LNCAP (cell line): ENCODE data around the gene USP48.

Experiments used
- TF ChIP-seq, protein P1 (sequence below): fragments of 450-650 bp; IDR thresholded peaks from 2 replicates; pipeline ENCODE4 v1.5.1; 2017; ENCODE audit warnings: mild to moderate bottlenecking

USP48 gene

DNA sequence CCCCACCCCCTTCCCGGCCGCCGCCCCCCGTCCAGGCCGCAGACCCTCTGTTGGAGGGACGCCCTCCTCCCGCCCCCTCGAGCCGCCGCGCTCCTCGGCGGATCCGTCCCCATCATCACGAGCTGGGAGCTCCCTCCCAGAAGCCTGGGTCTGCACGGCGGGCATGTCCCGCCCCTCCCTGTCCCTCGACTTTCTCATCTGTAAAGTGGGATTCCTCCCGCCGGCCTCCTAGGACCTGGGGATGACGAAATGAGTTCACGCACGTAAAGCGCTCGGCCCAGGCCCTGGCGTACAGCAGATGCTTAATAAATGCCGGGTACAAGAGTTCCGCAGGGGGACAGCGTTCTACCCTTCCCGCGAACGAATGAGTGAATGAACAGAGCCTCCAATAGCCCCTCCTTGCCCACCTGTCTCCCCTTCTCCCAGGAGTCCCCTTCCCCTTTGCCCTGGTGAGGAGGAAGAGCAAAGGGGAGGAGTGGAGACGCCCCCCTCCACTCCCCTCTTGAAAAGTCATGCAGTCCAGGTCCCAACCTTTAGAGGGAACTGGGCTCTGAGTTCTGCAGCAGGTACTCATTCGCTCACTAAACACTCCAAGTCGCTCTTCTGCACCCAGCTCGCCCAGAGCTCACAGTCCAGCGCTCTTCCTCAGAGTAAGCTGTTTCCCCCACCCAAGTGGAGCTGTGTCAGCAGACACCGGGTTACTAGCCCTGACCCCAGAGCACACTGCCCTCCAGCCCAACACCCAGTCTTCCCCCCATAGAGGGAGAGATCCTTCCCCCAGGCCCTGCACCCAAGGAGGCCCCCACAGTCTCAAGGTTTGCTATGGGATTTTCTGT, 130.6 kb downstream of the USP48 start:
- TF ChIP-seq, protein P1, sequence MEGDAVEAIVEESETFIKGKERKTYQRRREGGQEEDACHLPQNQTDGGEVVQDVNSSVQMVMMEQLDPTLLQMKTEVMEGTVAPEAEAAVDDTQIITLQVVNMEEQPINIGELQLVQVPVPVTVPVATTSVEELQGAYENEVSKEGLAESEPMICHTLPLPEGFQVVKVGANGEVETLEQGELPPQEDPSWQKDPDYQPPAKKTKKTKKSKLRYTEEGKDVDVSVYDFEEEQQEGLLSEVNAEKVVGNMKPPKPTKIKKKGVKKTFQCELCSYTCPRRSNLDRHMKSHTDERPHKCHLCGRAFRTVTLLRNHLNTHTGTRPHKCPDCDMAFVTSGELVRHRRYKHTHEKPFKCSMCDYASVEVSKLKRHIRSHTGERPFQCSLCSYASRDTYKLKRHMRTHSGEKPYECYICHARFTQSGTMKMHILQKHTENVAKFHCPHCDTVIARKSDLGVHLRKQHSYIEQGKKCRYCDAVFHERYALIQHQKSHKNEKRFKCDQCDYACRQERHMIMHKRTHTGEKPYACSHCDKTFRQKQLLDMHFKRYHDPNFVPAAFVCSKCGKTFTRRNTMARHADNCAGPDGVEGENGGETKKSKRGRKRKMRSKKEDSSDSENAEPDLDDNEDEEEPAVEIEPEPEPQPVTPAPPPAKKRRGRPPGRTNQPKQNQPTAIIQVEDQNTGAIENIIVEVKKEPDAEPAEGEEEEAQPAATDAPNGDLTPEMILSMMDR, result no peak

DNA sequence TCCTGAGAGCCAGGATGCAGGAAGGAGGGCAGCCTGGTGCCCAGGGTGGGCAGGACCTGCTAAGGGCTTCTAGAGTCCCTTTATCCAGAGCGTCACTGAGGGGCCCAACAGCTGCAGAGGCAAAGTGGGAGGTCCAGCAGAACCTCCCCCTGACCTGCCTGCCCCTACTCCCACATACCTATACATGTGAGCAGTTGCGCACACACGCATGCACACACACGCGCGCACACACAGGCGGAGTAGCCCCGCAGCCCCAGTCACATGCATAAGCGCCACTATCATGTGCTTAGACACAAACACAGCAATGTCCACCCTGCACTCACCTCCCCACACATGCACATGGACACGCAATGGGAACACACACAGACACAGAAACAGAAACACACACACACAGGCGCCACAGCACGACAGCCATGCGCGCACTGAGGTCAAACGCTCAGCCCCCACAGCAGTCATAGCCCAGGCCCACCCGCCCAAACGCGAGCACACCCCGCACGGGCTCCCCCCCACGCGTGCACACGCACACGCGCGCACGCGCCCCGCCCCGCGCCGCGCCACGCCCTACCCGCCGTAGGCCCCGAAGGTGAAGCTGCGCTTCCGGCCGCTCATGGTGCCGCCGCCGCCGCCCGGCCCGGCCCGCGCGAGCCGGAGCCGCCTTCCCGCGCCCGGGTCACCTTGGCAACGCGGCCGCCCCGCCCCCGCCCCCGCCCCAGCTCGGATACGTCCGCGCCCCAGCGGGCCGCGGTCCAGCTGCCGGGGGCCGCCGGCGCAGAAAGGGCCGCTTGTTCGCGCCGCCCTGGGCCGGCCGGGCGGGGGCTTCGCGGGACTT, 131.5 kb downstream of the USP48 start:
- TF ChIP-seq, protein P1, result no peak

DNA sequence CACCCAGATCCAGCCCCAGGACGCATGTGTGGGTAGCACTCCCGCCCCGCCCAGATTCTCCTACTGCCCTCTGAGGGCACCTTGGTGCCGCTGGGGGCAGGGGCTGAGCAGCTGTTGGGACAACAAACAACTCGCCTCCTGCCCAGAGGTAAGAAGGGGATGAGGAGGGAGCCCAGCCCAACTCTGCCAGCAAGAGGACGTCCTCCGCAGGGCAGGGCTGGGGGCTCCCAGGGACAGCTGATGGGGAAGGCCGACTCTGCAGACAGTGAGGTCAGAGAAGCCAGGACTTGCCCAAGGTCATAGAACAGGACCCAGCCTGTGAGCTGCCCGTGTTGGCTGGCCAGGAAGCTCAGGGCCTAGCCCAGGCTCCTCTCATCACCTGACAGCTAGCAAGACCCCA, 132.5 kb downstream of the USP48 start:
- TF ChIP-seq, protein P1, result no peak

DNA sequence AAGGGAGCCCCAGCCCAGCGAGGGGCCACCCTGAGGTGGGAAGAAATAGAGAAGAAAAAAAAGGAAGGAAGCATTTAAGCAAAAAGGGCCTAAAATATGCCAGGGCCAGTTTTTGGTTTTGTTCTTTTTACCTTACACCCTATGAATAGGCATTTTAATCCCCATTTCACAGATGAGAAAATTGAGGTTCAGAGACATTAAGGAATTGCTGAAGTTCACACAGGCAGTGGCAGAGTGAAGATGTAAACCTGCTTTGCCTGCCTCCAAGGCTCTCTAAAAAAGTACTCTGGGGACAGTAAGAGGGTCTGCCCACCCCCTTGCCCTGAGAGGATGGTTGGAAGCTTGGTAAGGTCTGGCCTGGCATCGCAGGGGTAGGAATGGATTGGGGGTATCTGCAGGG, 133.6 kb downstream of the USP48 start:
- TF ChIP-seq, protein P1, result no peak

DNA sequence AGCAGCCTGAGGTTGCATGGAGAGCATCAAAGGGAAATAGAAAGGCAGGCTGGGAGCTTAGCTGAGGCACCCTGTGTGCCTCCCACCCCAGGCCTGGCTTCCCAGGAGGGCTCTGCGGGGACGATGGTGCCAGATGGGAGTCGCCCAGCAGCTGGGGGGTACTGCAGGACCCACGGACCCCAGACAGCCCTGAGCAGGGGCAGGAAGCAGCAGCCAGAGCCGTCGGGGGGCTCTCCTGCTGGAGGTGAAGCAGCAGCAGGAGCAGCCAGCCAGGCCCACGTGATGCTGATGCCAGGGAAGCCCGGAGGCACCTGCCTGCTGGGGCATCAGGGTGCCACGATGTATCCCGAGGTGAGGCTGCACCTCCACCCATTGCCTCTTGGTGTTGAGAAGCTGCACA, 134.2 kb downstream of the USP48 start:
- TF ChIP-seq, protein P1, result no peak

DNA sequence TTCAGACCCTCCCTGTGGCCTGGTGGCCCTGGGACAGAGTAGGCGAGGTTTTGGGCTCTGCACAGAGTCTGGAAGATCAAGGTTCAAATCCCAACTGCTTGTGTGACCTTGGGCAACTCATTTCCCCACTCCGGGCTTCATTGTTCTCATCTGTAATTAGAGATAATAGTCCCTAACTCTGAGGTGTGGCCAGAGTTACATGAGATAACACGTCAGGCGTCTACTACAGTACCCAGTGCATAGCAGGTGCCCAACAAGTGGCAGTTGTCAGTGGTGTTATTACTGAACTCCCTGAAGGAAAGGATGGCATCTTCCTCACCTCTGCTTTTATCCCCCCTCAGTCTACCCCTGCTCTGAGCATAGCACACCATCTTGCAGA, 134.6 kb downstream of the USP48 start:
- TF ChIP-seq, protein P1, result no peak

DNA sequence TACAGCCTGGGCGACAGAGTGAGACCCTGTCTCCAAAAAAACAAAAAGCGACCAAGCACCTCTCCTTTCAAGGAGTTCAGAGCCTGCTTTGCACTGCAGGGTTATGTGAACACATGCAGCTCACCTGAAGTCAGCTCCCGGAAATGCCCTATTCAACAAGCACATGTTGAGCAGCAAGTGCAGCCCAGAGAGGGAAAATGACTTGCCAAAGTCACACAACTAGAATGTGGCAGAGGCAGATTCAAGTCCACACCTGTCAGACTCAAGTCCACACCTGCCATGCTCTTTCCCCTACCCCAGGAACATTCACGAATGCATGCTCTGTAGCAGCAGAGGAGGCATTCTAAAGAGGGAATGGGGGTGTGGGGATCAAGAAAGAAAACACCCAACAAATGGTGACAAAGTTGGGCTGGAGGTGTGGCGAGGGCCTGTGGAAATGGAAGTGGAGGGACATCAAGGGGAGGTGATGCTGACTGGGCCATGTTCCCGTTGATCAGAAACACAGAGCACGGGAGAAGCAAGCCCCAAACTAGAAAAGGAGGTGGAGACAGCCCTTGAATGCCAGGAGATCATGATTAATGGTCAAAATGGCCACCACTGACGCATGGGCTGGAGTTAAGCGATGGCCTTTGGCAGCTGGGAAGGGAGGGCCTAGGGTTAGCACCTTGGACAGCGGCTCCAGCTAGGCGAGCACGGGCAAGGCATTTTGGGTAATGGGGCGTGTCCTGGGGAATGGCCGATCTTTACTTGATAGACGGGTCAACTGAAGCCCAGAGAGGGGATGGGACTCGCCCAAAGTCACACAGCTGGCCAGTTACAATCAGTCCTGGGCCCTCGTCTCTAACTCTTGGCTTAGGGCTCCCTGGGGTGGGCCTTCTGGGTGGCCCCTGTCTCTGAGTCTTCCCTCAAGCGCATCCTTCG, 135.3 kb downstream of the USP48 start:
- TF ChIP-seq, protein P1, result no peak
